Measurements from ENCODE around the gene PDE4B. TPM values are rescaled to one million over a fixed set of nuclear protein-coding genes. Genes with fewer than 3 reads are reported as not detected.

PDE4B gene
- total RNA-seq, 1 donor from 2014 or later = 1.2 TPM

DNA sequence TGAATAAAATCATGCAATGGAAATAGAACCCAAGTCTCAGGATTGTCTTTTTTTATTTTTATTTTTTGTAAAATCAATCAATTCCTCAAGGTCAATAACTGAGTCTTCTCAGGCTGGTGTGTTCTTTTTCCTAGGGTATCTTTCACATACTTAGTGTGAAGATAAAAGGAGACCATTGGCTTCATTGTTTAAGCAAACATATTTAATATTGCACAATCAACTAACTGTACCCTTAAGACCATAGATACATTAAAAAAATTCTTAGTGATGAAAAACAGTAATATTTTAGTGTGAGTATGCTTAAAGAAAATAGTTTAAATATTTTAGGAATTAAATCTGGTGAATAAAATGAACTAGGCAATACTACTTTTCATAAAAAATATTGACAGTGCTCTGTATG lies 31.4 kb downstream of the PDE4B start:
- Mint-ChIP-seq H3K9me3 (no peaks in the 10 kb centered on the region), H3K27me3 (ENCODE audit: insufficient read depth, low read depth) (no peaks in the 10 kb centered on the region), H3K4me1 (peaks cover 3% of the 10 kb centered on the region), H3K4me3 (no peak overlapping the region), H3K27ac (no peak overlapping the region), H3K36me3 (no peaks in the 10 kb centered on the region)
- no peaks in the 10 kb centered on the region for H4K20me1 ChIP-seq (ENCODE audit: low read depth)
- no peaks in the 10 kb centered on the region for H3K36me3 ChIP-seq
- H3K9ac ChIP-seq = no peak overlapping the region
- DNase-seq (ENCODE audit: low spot score) = no peak
- no peaks in the 10 kb centered on the region for H3F3A ChIP-seq (ENCODE audit: low read depth)
- H2AFZ ChIP-seq (replicated peaks) = no peak overlapping the region
- no peak overlapping the region for H3K4me3 ChIP-seq
- H3K4me1 ChIP-seq = no peaks in the 10 kb centered on the region
- no peak for TF ChIP-seq EZH2 (IDR thresholded peaks at IDR 0.05)
- TF ChIP-seq, protein P1, sequence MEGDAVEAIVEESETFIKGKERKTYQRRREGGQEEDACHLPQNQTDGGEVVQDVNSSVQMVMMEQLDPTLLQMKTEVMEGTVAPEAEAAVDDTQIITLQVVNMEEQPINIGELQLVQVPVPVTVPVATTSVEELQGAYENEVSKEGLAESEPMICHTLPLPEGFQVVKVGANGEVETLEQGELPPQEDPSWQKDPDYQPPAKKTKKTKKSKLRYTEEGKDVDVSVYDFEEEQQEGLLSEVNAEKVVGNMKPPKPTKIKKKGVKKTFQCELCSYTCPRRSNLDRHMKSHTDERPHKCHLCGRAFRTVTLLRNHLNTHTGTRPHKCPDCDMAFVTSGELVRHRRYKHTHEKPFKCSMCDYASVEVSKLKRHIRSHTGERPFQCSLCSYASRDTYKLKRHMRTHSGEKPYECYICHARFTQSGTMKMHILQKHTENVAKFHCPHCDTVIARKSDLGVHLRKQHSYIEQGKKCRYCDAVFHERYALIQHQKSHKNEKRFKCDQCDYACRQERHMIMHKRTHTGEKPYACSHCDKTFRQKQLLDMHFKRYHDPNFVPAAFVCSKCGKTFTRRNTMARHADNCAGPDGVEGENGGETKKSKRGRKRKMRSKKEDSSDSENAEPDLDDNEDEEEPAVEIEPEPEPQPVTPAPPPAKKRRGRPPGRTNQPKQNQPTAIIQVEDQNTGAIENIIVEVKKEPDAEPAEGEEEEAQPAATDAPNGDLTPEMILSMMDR (IDR thresholded peaks at IDR 0.05) = no peak
- no peak for TF ChIP-seq EZH2phosphoT487 (IDR thresholded peaks at IDR 0.05)
- no peak overlapping the region for H3K27ac ChIP-seq
- H3K27me3 ChIP-seq = no peaks in the 10 kb centered on the region
- H3K9me3 ChIP-seq (ENCODE audit: low read depth) = no peaks in the 10 kb centered on the region
- no peak overlapping the region for H3K4me2 ChIP-seq
- H3K79me2 ChIP-seq (ENCODE audit: low read depth) = no peaks in the 10 kb centered on the region

DNA sequence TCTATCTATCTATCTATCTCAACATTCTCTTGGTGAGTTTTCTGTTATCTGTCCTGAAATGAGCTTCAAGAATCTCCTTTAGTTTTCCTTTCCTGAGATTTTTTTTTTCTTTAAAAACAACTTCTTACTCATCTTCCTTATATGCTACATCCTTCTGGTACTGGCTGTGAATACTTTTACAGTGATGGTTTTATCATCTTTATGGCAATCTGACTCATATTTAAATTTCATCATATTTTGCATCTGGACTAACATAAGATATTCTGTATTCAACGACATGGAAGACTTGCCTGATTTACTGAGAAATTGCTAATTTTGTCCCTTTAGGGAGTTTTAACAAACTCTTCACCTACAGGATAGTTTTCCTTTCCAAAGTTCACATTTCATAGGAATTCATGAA lies 33.0 kb downstream of the PDE4B start:
- Mint-ChIP-seq H3K36me3 (no peaks in the 10 kb centered on the region), H3K27me3 (ENCODE audit: insufficient read depth, low read depth) (no peaks in the 10 kb centered on the region), H3K4me3 (no peak overlapping the region), H3K27ac (no peak overlapping the region), H3K9me3 (no peaks in the 10 kb centered on the region), H3K4me1 (peaks cover 3% of the 10 kb centered on the region)
- Histone ChIP-seq H3K27ac (no peak overlapping the region), H3K9ac (no peak overlapping the region), H4K20me1 (ENCODE audit: low read depth) (no peaks in the 10 kb centered on the region), H2AFZ (replicated peaks) (no peak overlapping the region), H3K9me3 (ENCODE audit: low read depth) (no peaks in the 10 kb centered on the region), H3K27me3 (no peaks in the 10 kb centered on the region), H3K4me2 (no peak overlapping the region), H3K4me1 (no peaks in the 10 kb centered on the region), H3K4me3 (no peak overlapping the region), H3K36me3 (no peaks in the 10 kb centered on the region), H3F3A (ENCODE audit: low read depth) (no peaks in the 10 kb centered on the region), H3K79me2 (ENCODE audit: low read depth) (no peaks in the 10 kb centered on the region)
- no peak for DNase-seq (ENCODE audit: low spot score)
- TF ChIP-seq EZH2 (IDR thresholded peaks at IDR 0.05) (no peak), EZH2phosphoT487 (IDR thresholded peaks at IDR 0.05) (no peak)
- TF ChIP-seq, protein P1 (IDR thresholded peaks at IDR 0.05) = no peak

DNA sequence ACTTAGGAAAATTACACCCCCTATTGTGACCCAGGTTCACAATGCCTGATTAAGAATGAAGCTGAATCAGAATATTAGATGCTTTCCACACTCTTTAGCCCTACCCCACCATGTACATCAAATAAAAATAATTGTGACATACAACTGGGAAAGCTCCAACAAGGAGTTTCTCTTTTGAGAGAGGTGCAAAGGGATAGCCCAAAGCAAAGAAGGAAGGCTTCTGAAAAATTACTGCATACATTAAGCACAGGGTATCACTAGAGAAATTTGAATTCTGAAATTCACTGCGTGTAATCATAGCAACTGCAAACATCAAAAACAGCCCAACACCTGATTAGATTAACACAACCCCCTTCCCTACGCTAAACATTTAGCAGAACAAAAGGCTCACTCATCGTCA lies 34.1 kb downstream of the PDE4B start:
- H3K27me3 ChIP-seq = peaks cover 5% of the 10 kb centered on the region
- no peaks in the 10 kb centered on the region for H3K9me3 Mint-ChIP-seq
- no peaks in the 10 kb centered on the region for H3K4me1 Mint-ChIP-seq
- no peaks in the 10 kb centered on the region for H3K27me3 Mint-ChIP-seq (ENCODE audit: insufficient read depth, low read depth)
- H3K4me1 ChIP-seq = no peaks in the 10 kb centered on the region
- no peak overlapping the region for H3K27ac ChIP-seq
- no peaks in the 10 kb centered on the region for H3F3A ChIP-seq (ENCODE audit: low read depth)
- no peak overlapping the region for H3K4me2 ChIP-seq
- DNase-seq (ENCODE audit: low spot score) = no peak
- H3K27ac Mint-ChIP-seq = no peak overlapping the region
- no peak overlapping the region for H3K4me3 Mint-ChIP-seq
- H3K9me3 ChIP-seq (ENCODE audit: low read depth) = no peaks in the 10 kb centered on the region
- no peaks in the 10 kb centered on the region for H3K79me2 ChIP-seq (ENCODE audit: low read depth)
- TF ChIP-seq, protein P1 (IDR thresholded peaks at IDR 0.05) = no peak
- TF ChIP-seq EZH2 (IDR thresholded peaks at IDR 0.05) (no peak), EZH2phosphoT487 (IDR thresholded peaks at IDR 0.05) (no peak)
- H2AFZ ChIP-seq (replicated peaks) = no peak overlapping the region
- no peaks in the 10 kb centered on the region for H4K20me1 ChIP-seq (ENCODE audit: low read depth)
- H3K4me3 ChIP-seq = no peak overlapping the region
- H3K9ac ChIP-seq = no peak overlapping the region
- H3K36me3 ChIP-seq = no peaks in the 10 kb centered on the region
- H3K36me3 Mint-ChIP-seq = no peaks in the 10 kb centered on the region
